Fibroblast of skin of right biceps (primary cell): ENCODE results near the gene PIK3CD.
"Not testable (repeated sequence)": the region's sequence is repeated elsewhere in the genome, so short reads cannot be mapped to it uniquely, and the experiment has no call there.

Experiments used
- DNase-seq: peaks from one replicate; pipeline ENCODE4 v3.0.0-alpha.2; 2013

The PIK3CD gene

GRCh38 chr1:9624081-9624480, 27.4 kb upstream of the PIK3CD start:
- no peak for DNase-seq

- DNase-seq, result not testable (repeated sequence)
Measured at GRCh38 chr1:9625030-9625429, 26.5 kb upstream of the PIK3CD start.

- DNase-seq, result no peak
Measured at GRCh38 chr1:9626201-9626608, 25.3 kb upstream of the PIK3CD start.

- DNase-seq, result no peak
Measured at GRCh38 chr1:9628541-9629444, 22.7 kb upstream of the PIK3CD start.

- no peak for DNase-seq
Measured at GRCh38 chr1:9629445-9630201, 21.9 kb upstream of the PIK3CD start.

GRCh38 chr1:9630331-9631111, 21.0 kb upstream of the PIK3CD start:
- DNase-seq, result no peak

- no peak for DNase-seq
Measured at GRCh38 chr1:9631613-9632012, 19.9 kb upstream of the PIK3CD start.

- no peak for DNase-seq
Measured at GRCh38 chr1:9633493-9633892, 18.0 kb upstream of the PIK3CD start.

- DNase-seq, result no peak
Measured at GRCh38 chr1:9634582-9634981, 16.9 kb upstream of the PIK3CD start.

- DNase-seq, result no peak
Measured at GRCh38 chr1:9639227-9639626, 12.3 kb upstream of the PIK3CD start.

- no peak for DNase-seq
Measured at GRCh38 chr1:9643351-9644256, 7.9 kb upstream of the PIK3CD start.

- no peak for DNase-seq
Measured at GRCh38 chr1:9646037-9646436, 5.5 kb upstream of the PIK3CD start.

- DNase-seq, result no peak
Measured at GRCh38 chr1:9648171-9648570, 3.4 kb upstream of the PIK3CD start.

GRCh38 chr1:9649769-9650168, 1.8 kb upstream of the PIK3CD start:
- no peak for DNase-seq

- DNase-seq, result no peak
Measured at GRCh38 chr1:9651220-9651564, 339 bp upstream of the PIK3CD start.

GRCh38 chr1:9652379-9653209, 1.1 kb downstream of the PIK3CD start:
- peak; percentile 17 for DNase-seq

GRCh38 chr1:9653210-9653490, 1.6 kb downstream of the PIK3CD start:
- no peak for DNase-seq

GRCh38 chr1:9653491-9654050, 2.0 kb downstream of the PIK3CD start:
- DNase-seq, result no peak

- DNase-seq, result no peak
Measured at GRCh38 chr1:9654051-9654833, 2.7 kb downstream of the PIK3CD start.
